Kasumi-1 (cell line): ENCODE measurements around the gene TMEM270.
A peak's percentile ranks its signal among the peaks of the same experiment; 100 is the strongest.
"Not testable (repeated sequence)": the region's sequence is repeated elsewhere in the genome, so short reads cannot be mapped to it uniquely, and the experiment has no call there.

Source experiments
- DNase-seq, 2 experiments: peaks; one replicate each; lab custom pipeline; 2025; lab: John Stamatoyannopoulos, UW

The TMEM270 gene

GRCh38 chr7:73860859-73861258 lies at the start of gene TMEM270:
Gene TMEM270 (plus strand): TSS chr7:73861159. CDS start chr7:73861195, 36 bp downstream.
- no peak for DNase-seq

- DNase-seq = peak; percentile 44 to 56
Observed at GRCh38 chr7:73811760-73812168, 49.2 kb upstream of the TMEM270 start.

GRCh38 chr7:73812996-73813395 lies 48.0 kb upstream of the TMEM270 start:
- DNase-seq = no peak

GRCh38 chr7:73815436-73815835 lies 45.5 kb upstream of the TMEM270 start:
- DNase-seq = no peak

- peak in 1 of 2 experiments; percentile 10 for DNase-seq
Observed at GRCh38 chr7:73817121-73817520, 43.8 kb upstream of the TMEM270 start.

GRCh38 chr7:73820013-73820412 lies 40.9 kb upstream of the TMEM270 start:
- no peak for DNase-seq

GRCh38 chr7:73821597-73822285 lies 39.2 kb upstream of the TMEM270 start:
- DNase-seq = not testable (repeated sequence)

GRCh38 chr7:73822319-73823173 lies 38.4 kb upstream of the TMEM270 start:
- no peak for DNase-seq

GRCh38 chr7:73823257-73823656 lies 37.7 kb upstream of the TMEM270 start:
- no peak for DNase-seq

GRCh38 chr7:73823873-73824592 lies 36.9 kb upstream of the TMEM270 start:
- no peak for DNase-seq

- DNase-seq = no peak
Observed at GRCh38 chr7:73824986-73825385, 36.0 kb upstream of the TMEM270 start.

- DNase-seq = no peak
Observed at GRCh38 chr7:73827567-73828106, 33.3 kb upstream of the TMEM270 start.

- no peak for DNase-seq
Observed at GRCh38 chr7:73828107-73828803, 32.7 kb upstream of the TMEM270 start.

- DNase-seq = no peak
Observed at GRCh38 chr7:73828972-73829371, 32.0 kb upstream of the TMEM270 start.

- no peak for DNase-seq
Observed at GRCh38 chr7:73829505-73829904, 31.5 kb upstream of the TMEM270 start.

GRCh38 chr7:73829921-73830680 lies 30.9 kb upstream of the TMEM270 start:
- no peak for DNase-seq

GRCh38 chr7:73830681-73831583 lies 30.0 kb upstream of the TMEM270 start, which contains the start of gene CLDN4:
Gene CLDN4 (plus strand): TSS chr7:73830996. CDS start chr7:73831202, 206 bp downstream.
- DNase-seq = no peak

GRCh38 chr7:73831584-73831833 lies 29.4 kb upstream of the TMEM270 start:
- no peak for DNase-seq

- DNase-seq = peak in 1 of 2 experiments; percentile 3
Observed at GRCh38 chr7:73831834-73832651, 28.9 kb upstream of the TMEM270 start.
